ENCODE measurements around the gene HYCC1. TPM values are rescaled to one million over a fixed set of nuclear protein-coding genes. Genes with fewer than 3 reads are reported as not detected.

Gene HYCC1
- 20.9 and 24.1 TPM in 2 replicates for total RNA-seq (2014; rRNA removed; shearing (Covaris generic))

GRCh38 chr7:23013715-23014649, at the start of gene HYCC1:
Gene HYCC1 (minus strand): TSS chr7:23014130. CDS start chr7:22991111, 23,019 bp downstream.

Other genes with a start within 250 kb of the HYCC1 start
- gene TOMM7, start 191.3 kb downstream of the HYCC1 start, total RNA-seq (2014; rRNA removed; shearing (Covaris generic)): 212 and 220 TPM in 2 replicates
- 27.3 and 32.8 TPM in 2 replicates for gene KLHL7, start 91.7 kb upstream of the HYCC1 start, total RNA-seq (2014; rRNA removed; shearing (Covaris generic))
- gene NUP42, start 167.9 kb upstream of the HYCC1 start, total RNA-seq (2014; rRNA removed; shearing (Covaris generic)): 46.1 and 62.2 TPM in 2 replicates
- gene GPNMB, start 232.6 kb upstream of the HYCC1 start, total RNA-seq (2014; rRNA removed; shearing (Covaris generic)): 25.9 and 26.3 TPM in 2 replicates

All from A375 (cell line).